Naive thymus-derived CD4-positive, alpha-beta T cell (primary cell): Measurements from ENCODE around the gene NUDT12. TPM values are rescaled to one million over a fixed set of nuclear protein-coding genes. Genes with fewer than 3 reads are reported as not detected.

Experiments
- ATAC-seq: fragments of 150-1000 bp; cut with Tn5 transposase; 2 replicates; pipeline ENCODE4 v1.10.0; 2021; ENCODE audit warnings: mild to moderate bottlenecking, moderate library complexity
- CTCF ChIA-PET: fragments of 350-600 bp; sonication (Branson Sonifier 250); formaldehyde crosslinking; loops from one replicate; lab custom pipeline; 2021; ENCODE audit warnings: antibody characterized with exemption; lab: Charles Lee
- POLR2A ChIA-PET: fragments of 350-600 bp; sonication (Branson Sonifier 250); formaldehyde crosslinking; loops from one replicate; lab custom pipeline; 2021; ENCODE audit warnings: antibody characterized with exemption, inconsistent platforms; lab: Charles Lee
- DNase-seq, 9 donors: peaks; one replicate each; pipeline versions ENCODE4 v3.0.0 to v3.0.0-alpha.2; 2020 to 2022; ENCODE audit warnings: mixed read lengths in 1 of 9
- H3K27ac ChIP-seq: one replicate; pipeline ENCODE4 v1.7.0; 2013; ENCODE audit warnings: mild to moderate bottlenecking, low read depth, low read length, moderate library complexity
- H3K27me3 ChIP-seq, 2 donors: one replicate each; pipeline ENCODE4 v1.7.0; 2013; ENCODE audit warnings: low read length in 2 of 2, mild to moderate bottlenecking in 2 of 2, moderate library complexity in 2 of 2; ENCODE audit not compliant: control insufficient read depth in 2 of 2, insufficient read depth in 2 of 2
- H3K36me3 ChIP-seq, 3 experiments: 1 replicate in 2 of 3; 2 replicates in 1 of 3; pipeline ENCODE4 v1.7.0; 2013; ENCODE audit warnings: low read length in 3 of 3, mild to moderate bottlenecking in 3 of 3, moderate library complexity in 1 of 3; ENCODE audit not compliant: insufficient read depth in 3 of 3, control insufficient read depth in 2 of 3
- H3K4me1 ChIP-seq, 2 donors: one replicate each; pipeline ENCODE4 v1.7.0; 2013; ENCODE audit warnings: low read length in 2 of 2, mild to moderate bottlenecking in 2 of 2, moderate library complexity in 1 of 2; ENCODE audit not compliant: control insufficient read depth in 2 of 2, insufficient read depth in 2 of 2
- H3K4me3 ChIP-seq: 2 replicates; pipeline ENCODE4 v1.7.0; 2013; ENCODE audit warnings: mild to moderate bottlenecking, low read length
- H3K9me3 ChIP-seq, 3 experiments: 1 replicate in 2 of 3; 2 replicates in 1 of 3; pipeline ENCODE4 v1.7.0; 2013; ENCODE audit warnings: low read length in 3 of 3; ENCODE audit not compliant: control insufficient read depth in 2 of 3
- H3K27ac Mint-ChIP-seq, 9 donors: one replicate each; pipeline ENCODE4 v1.8.0; 2020 to 2022; ENCODE audit warnings: mixed read lengths in 9 of 9, mild to moderate bottlenecking in 8 of 9, moderate library complexity in 5 of 9, inconsistent platforms in 2 of 9
- H3K27me3 Mint-ChIP-seq, 5 donors: one replicate each; pipeline ENCODE4 v1.8.0; 2021 to 2022; ENCODE audit warnings: mixed read lengths in 5 of 5, mild to moderate bottlenecking in 1 of 5
- H3K36me3 Mint-ChIP-seq, 5 donors: one replicate each; pipeline ENCODE4 v1.8.0; 2020 to 2022; ENCODE audit warnings: mixed read lengths in 5 of 5, mild to moderate bottlenecking in 3 of 5, inconsistent platforms in 1 of 5
- H3K4me1 Mint-ChIP-seq, 7 donors: one replicate each; pipeline ENCODE4 v1.8.0; 2020 to 2022; ENCODE audit warnings: mixed read lengths in 7 of 7, mild to moderate bottlenecking in 3 of 7, inconsistent platforms in 1 of 7
- H3K4me3 Mint-ChIP-seq, 10 donors: one replicate each; pipeline ENCODE4 v1.8.0; 2020 to 2022; ENCODE audit warnings: mild to moderate bottlenecking in 10 of 10, mixed read lengths in 10 of 10, moderate library complexity in 6 of 10, inconsistent platforms in 2 of 10
- H3K9me3 Mint-ChIP-seq, 11 donors: one replicate each; pipeline ENCODE4 v1.8.0; 2020 to 2022; ENCODE audit warnings: mixed read lengths in 11 of 11, mild to moderate bottlenecking in 4 of 11, inconsistent platforms in 1 of 11, moderate library complexity in 1 of 11
- intact Hi-C, 2 donors: fragments of 100-400 bp; cut with micrococcal nuclease; formaldehyde crosslinking; loops; one replicate each; pipeline ENCODE4 v1.15.1; 2023
- polyA plus RNA-seq, 2 donors: library from polyadenylated mRNA; unstranded; fragments of 300-500 nt; fragmentation: Illumina TruSeq; gene quantifications; one replicate each; pipeline ENCODE4 v1.2.3, GENCODE V29; 2021
- total RNA-seq, 6 experiments: library from RNA in 5 of 6; stranded (reverse) in 5 of 6; gene quantifications; 1 replicate in 5 of 6; 2 replicates in 1 of 6; pipeline ENCODE4 v1.2.3 and lab custom pipeline; 2021 to 2026

The NUDT12 gene
- total and polyA plus RNA-seq, 7 experiments from 2014 or later, result 0.75 to 4.7 (median 1.4) TPM

DNA sequence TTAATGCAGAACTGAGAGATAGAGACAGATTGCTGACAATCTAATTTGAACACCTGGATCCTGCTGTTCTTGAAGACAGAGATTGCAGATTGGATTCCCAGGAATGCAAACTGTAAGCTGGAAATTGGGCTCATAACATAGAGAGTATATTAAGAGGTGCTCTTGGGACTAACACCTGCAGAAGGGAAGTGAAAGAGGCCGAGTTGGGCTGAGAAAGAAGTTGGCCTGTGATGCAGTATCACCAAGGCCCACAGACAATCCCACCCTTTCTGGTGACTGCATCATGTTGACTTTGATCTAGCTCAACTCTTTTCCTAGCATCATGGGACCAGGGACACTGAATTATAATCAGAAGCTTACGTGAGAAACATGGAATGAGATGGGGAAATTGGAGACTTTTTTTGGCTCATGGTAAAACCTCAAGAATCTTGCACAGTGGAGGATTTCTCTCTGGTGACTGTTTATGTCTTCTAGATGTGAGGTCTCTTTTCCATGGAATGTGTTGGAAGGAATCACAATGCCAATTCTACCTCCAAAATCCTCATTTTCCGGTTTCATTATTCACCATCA, 36.5 kb upstream of the NUDT12 start:
- H3K9me3 Mint-ChIP-seq, result peaks cover 0 to 4% (median 0%) of the 10 kb centered on the region in 11 donors
- CTCF ChIA-PET, result no interaction called here

GRCh38 chr5:103590221-103590620, 27.6 kb upstream of the NUDT12 start:
- Mint-ChIP-seq H3K9me3 (peaks cover 0 to 2% (median 0%) of the 10 kb centered on the region in 11 donors), H3K4me3 (no peak overlapping the region), H3K27me3 (peaks cover 0 to 21% (median 0%) of the 10 kb centered on the region in 5 donors), H3K36me3 (no peaks in the 10 kb centered on the region), H3K4me1 (no peaks in the 10 kb centered on the region), H3K27ac (no peak overlapping the region)
- intact Hi-C loops, result no loop called here
- CTCF ChIA-PET, result no interaction called here
- POLR2A ChIA-PET, result no interaction called here
- no peaks in the 10 kb centered on the region for H3K27me3 ChIP-seq
- ATAC-seq (no peak), DNase-seq (no peak)
- H3K36me3 ChIP-seq, result no peaks in the 10 kb centered on the region
- H3K27ac ChIP-seq, result no peak overlapping the region
- H3K4me3 ChIP-seq, result no peak overlapping the region
- no peaks in the 10 kb centered on the region for H3K9me3 ChIP-seq
- no peaks in the 10 kb centered on the region for H3K4me1 ChIP-seq

More for the DNA sequence above, 36.5 kb upstream of the NUDT12 start:
- Histone ChIP-seq H3K4me1 (no peaks in the 10 kb centered on the region), H3K36me3 (no peaks in the 10 kb centered on the region), H3K27ac (no peak overlapping the region), H3K9me3 (no peaks in the 10 kb centered on the region), H3K27me3 (no peaks in the 10 kb centered on the region), H3K4me3 (no peak overlapping the region)
- ATAC-seq (no peak), DNase-seq (no peak)
- peaks cover 0 to 24% (median 0%) of the 10 kb centered on the region in 5 donors for H3K27me3 Mint-ChIP-seq
- H3K4me3 Mint-ChIP-seq, result no peak overlapping the region
- POLR2A ChIA-PET, result no interaction called here
- no peak overlapping the region for H3K27ac Mint-ChIP-seq
- intact Hi-C loops, result no loop called here
- no peaks in the 10 kb centered on the region for H3K4me1 Mint-ChIP-seq
- H3K36me3 Mint-ChIP-seq, result no peaks in the 10 kb centered on the region

GRCh38 chr5:103589776-103590175, 27.2 kb upstream of the NUDT12 start:
- H3K9me3 Mint-ChIP-seq, result no peaks in the 10 kb centered on the region
- intact Hi-C loops, result no loop called here

GRCh38 chr5:103589357-103589756, 26.8 kb upstream of the NUDT12 start:
- POLR2A ChIA-PET, result no interaction called here
- no peaks in the 10 kb centered on the region for H3K27me3 ChIP-seq
- no peaks in the 10 kb centered on the region for H3K36me3 ChIP-seq
- Mint-ChIP-seq H3K27ac (no peak overlapping the region), H3K9me3 (no peaks in the 10 kb centered on the region), H3K27me3 (peaks cover 0 to 15% (median 0%) of the 10 kb centered on the region in 5 donors), H3K36me3 (no peaks in the 10 kb centered on the region), H3K4me3 (no peak overlapping the region), H3K4me1 (no peaks in the 10 kb centered on the region)
- no peak for ATAC-seq
- DNase-seq, result no peak
- CTCF ChIA-PET, result no interaction called here
- no peaks in the 10 kb centered on the region for H3K9me3 ChIP-seq
- no peak overlapping the region for H3K4me3 ChIP-seq
- H3K4me1 ChIP-seq, result no peaks in the 10 kb centered on the region
- intact Hi-C loops, result no loop called here
- H3K27ac ChIP-seq, result no peak overlapping the region

More at GRCh38 chr5:103589776-103590175, 27.2 kb upstream of the NUDT12 start:
- no peak overlapping the region for H3K4me3 ChIP-seq
- Mint-ChIP-seq H3K27me3 (peaks cover 0 to 17% (median 0%) of the 10 kb centered on the region in 5 donors), H3K27ac (no peak overlapping the region), H3K4me3 (no peak overlapping the region), H3K36me3 (no peaks in the 10 kb centered on the region), H3K4me1 (no peaks in the 10 kb centered on the region)
- H3K36me3 ChIP-seq, result no peaks in the 10 kb centered on the region
- POLR2A ChIA-PET, result no interaction called here
- no peak overlapping the region for H3K27ac ChIP-seq
- no peak for ATAC-seq
- no peaks in the 10 kb centered on the region for H3K27me3 ChIP-seq
- H3K4me1 ChIP-seq, result no peaks in the 10 kb centered on the region
- no peaks in the 10 kb centered on the region for H3K9me3 ChIP-seq
- DNase-seq, result no peak
- CTCF ChIA-PET, result no interaction called here

DNA sequence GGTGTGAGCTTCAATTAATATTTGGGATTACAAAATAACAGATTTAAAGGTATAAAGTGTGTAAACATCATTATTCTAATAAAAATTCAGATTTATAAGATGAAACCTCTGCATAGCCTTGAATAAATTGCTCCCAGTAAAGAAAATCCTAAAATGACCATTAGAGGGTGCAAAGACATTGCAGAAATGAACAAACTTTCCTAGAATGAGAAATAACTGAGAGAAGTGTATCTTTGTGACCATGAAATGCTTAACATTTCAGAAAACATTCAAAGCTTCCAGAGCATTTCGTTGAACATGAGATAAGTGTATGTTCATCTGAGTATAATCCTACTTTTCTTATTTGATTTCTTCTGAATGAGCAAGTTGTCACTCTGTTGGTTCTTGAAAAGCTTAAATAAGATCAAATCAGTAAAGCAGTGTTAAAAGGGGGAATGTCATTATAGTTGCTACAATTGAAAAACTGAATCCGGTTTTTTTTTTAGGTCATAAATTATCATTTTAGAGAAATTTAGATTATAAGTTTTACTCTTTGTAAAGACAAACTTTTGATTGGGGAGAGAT, 24.7 kb upstream of the NUDT12 start:
- DNase-seq, result no peak
- intact Hi-C loops, result no loop called here
- CTCF ChIA-PET, result no interaction called here
- no peaks in the 10 kb centered on the region for H3K27me3 ChIP-seq
- no peaks in the 10 kb centered on the region for H3K36me3 Mint-ChIP-seq
- ATAC-seq, result no peak
- H3K4me1 ChIP-seq, result no peaks in the 10 kb centered on the region
- no peak overlapping the region for H3K27ac Mint-ChIP-seq
- H3K9me3 Mint-ChIP-seq, result no peaks in the 10 kb centered on the region
- H3K4me1 Mint-ChIP-seq, result no peaks in the 10 kb centered on the region
- POLR2A ChIA-PET, result no interaction called here
- H3K27ac ChIP-seq, result no peak overlapping the region
- no peaks in the 10 kb centered on the region for H3K36me3 ChIP-seq
- no peaks in the 10 kb centered on the region for H3K9me3 ChIP-seq
- no peak overlapping the region for H3K4me3 Mint-ChIP-seq
- no peak overlapping the region for H3K4me3 ChIP-seq
- peaks cover 0 to 10% (median 0%) of the 10 kb centered on the region in 5 donors for H3K27me3 Mint-ChIP-seq

DNA sequence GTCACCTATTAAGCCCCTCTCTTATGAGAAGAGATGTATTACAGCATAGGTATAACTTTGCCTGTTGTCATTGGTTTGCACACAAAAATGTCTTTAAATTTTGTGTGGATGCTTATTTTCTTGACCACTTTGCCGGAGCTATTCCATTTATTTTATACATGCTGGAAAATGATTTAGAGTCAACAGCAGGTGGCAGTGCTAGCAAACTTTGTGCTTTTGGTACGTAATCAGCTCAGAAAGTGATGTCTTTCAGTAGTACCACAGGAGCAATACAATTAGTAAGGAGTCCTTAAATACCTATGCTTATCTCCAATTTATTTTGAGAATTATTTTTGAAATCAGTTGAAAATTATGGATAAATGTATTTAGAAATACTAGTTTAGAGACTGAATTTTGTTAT, 19.8 kb upstream of the NUDT12 start:
- H3K36me3 ChIP-seq, result no peaks in the 10 kb centered on the region
- ChIA-PET POLR2A (interaction anchor here (0.6 kb wide), 1 partner anchor 13 kb away, joined by 4 read pairs; no protein-coding TSS in a partner anchor), CTCF (no interaction called here)
- H3K27me3 Mint-ChIP-seq, result peaks cover 0 to 8% (median 3%) of the 10 kb centered on the region in 5 donors
- H3K4me1 ChIP-seq, result no peaks in the 10 kb centered on the region
- no peaks in the 10 kb centered on the region for H3K27me3 ChIP-seq
- H3K36me3 Mint-ChIP-seq, result no peaks in the 10 kb centered on the region
- ATAC-seq (no peak), DNase-seq (no peak)
- intact Hi-C loops, result loop anchor here in 1 of 2 donors (2.0 kb wide), 1 partner anchor 596 kb away; no protein-coding TSS in a partner anchor
- no peak overlapping the region for H3K4me3 Mint-ChIP-seq
- no peak overlapping the region for H3K27ac ChIP-seq
- no peaks in the 10 kb centered on the region for H3K9me3 Mint-ChIP-seq
- no peak overlapping the region for H3K4me3 ChIP-seq
- H3K27ac Mint-ChIP-seq, result no peak overlapping the region
- H3K9me3 ChIP-seq, result no peaks in the 10 kb centered on the region
- no peaks in the 10 kb centered on the region for H3K4me1 Mint-ChIP-seq

GRCh38 chr5:103573411-103573810, 10.8 kb upstream of the NUDT12 start:
- no peak for DNase-seq
- Mint-ChIP-seq H3K27me3 (peaks cover 8 to 25% (median 14%) of the 10 kb centered on the region in 5 donors), H3K36me3 (peaks cover 0 to 5% (median 0%) of the 10 kb centered on the region in 5 donors), H3K9me3 (no peaks in the 10 kb centered on the region), H3K4me3 (no peak overlapping the region), H3K27ac (no peak overlapping the region), H3K4me1 (no peaks in the 10 kb centered on the region)
- no peaks in the 10 kb centered on the region for H3K27me3 ChIP-seq
- H3K36me3 ChIP-seq, result no peaks in the 10 kb centered on the region
- no peaks in the 10 kb centered on the region for H3K9me3 ChIP-seq
- no peak overlapping the region for H3K4me3 ChIP-seq
- ChIA-PET POLR2A (no interaction called here), CTCF (no interaction called here)
- no peak for ATAC-seq
- no peak overlapping the region for H3K27ac ChIP-seq
- H3K4me1 ChIP-seq, result no peaks in the 10 kb centered on the region
- intact Hi-C loops, result no loop called here
